WTC11 (cell line): Measurements from ENCODE around the gene CDX1. TPM values are rescaled to one million over a fixed set of nuclear protein-coding genes. Genes with fewer than 3 reads are reported as not detected.

Experiments used
- ATAC-seq: fragments of 200-7000 bp; cut with Tn5 transposase; 2 replicates; pipeline ENCODE4 v1.10.0; 2021; ENCODE audit warnings: mild to moderate bottlenecking, moderate library complexity
- CTCF ChIA-PET: fragments of 300-600 bp; sonication (Branson Sonifier 250); formaldehyde crosslinking; loops from one replicate; lab custom pipeline; 2021; ENCODE audit warnings: antibody characterized with exemption; lab: Charles Lee
- POLR2A ChIA-PET: fragments of 350-600 bp; sonication (Branson Sonifier 250); formaldehyde crosslinking; loops from one replicate; lab custom pipeline; 2021; ENCODE audit warnings: antibody characterized with exemption; lab: Charles Lee
- DNase-seq: peaks from one replicate; pipeline ENCODE4 v3.0.0; 2021; ENCODE audit warnings: low spot score
- H3K27ac Mint-ChIP-seq: 2 replicates; pipeline ENCODE4 v1.8.0; 2021; ENCODE audit warnings: mixed read lengths
- H3K27me3 Mint-ChIP-seq: 2 replicates; pipeline ENCODE4 v1.8.0; 2021; ENCODE audit warnings: low read depth, mild to moderate bottlenecking, moderate library complexity, mixed read lengths
- H3K36me3 Mint-ChIP-seq: 2 replicates; pipeline ENCODE4 v1.8.0; 2021; ENCODE audit warnings: mixed read lengths
- H3K4me1 Mint-ChIP-seq: 2 replicates; pipeline ENCODE4 v1.8.0; 2022; ENCODE audit warnings: mixed read lengths
- H3K4me3 Mint-ChIP-seq: 2 replicates; pipeline ENCODE4 v1.8.0; 2021; ENCODE audit warnings: mild to moderate bottlenecking, moderate library complexity, mixed read lengths
- H3K9me3 Mint-ChIP-seq: 2 replicates; pipeline ENCODE4 v1.8.0; 2021; ENCODE audit warnings: mixed read lengths
- ATF1 ChIP-seq: sonication (generic); formaldehyde crosslinking; IDR thresholded peaks from 2 replicates; pipeline ENCODE4 v1.8.1; 2023; ENCODE audit warnings: mild to moderate bottlenecking, moderate library complexity, missing genetic modification reagents
- ESRRA ChIP-seq: sonication (generic); formaldehyde crosslinking; IDR thresholded peaks from 2 replicates; pipeline ENCODE4 v1.8.1; 2022; ENCODE audit warnings: mild to moderate bottlenecking, missing genetic modification reagents, borderline replicate concordance
- FOXJ3 ChIP-seq: sonication (generic); formaldehyde crosslinking; IDR thresholded peaks from 2 replicates; pipeline ENCODE4 v1.9.0; 2021; ENCODE audit warnings: missing genetic modification reagents, mild to moderate bottlenecking, borderline replicate concordance
- FOXP1 ChIP-seq: sonication (generic); formaldehyde crosslinking; IDR thresholded peaks from 2 replicates; pipeline ENCODE4 v1.8.0; 2022; ENCODE audit warnings: missing genetic modification reagents, mild to moderate bottlenecking, moderate library complexity, borderline replicate concordance
- GABPB1 ChIP-seq: sonication (generic); formaldehyde crosslinking; IDR thresholded peaks from 2 replicates; pipeline ENCODE4 v1.8.1; 2023; ENCODE audit warnings: mild to moderate bottlenecking, missing genetic modification reagents
- NFYB ChIP-seq: sonication (generic); formaldehyde crosslinking; conservative IDR thresholded peaks from 2 replicates; pipeline ENCODE4 v1.8.0; 2022; ENCODE audit warnings: low read depth, missing genetic modification reagents
- NR3C1 ChIP-seq: sonication (generic); formaldehyde crosslinking; conservative IDR thresholded peaks from 2 replicates; pipeline ENCODE4 v1.8.1; 2023; ENCODE audit warnings: low read depth, mild to moderate bottlenecking, missing genetic modification reagents
- RORB ChIP-seq: fragments of 250-450 bp; sonication (Bioruptor Pico); IDR thresholded peaks from 2 replicates; pipeline ENCODE4 v1.9.0; 2021; ENCODE audit warnings: mild to moderate bottlenecking
- TCF7 ChIP-seq: sonication (generic); formaldehyde crosslinking; IDR thresholded peaks from 2 replicates; pipeline ENCODE4 v1.8.0; 2022; ENCODE audit warnings: mild to moderate bottlenecking, low read depth, missing genetic modification reagents, moderate library complexity
- ZNF232 ChIP-seq: sonication (generic); formaldehyde crosslinking; IDR thresholded peaks from 2 replicates; pipeline ENCODE4 v1.8.0; 2022; ENCODE audit warnings: mild to moderate bottlenecking, missing genetic modification reagents
- ZNF317 ChIP-seq: sonication (generic); formaldehyde crosslinking; IDR thresholded peaks from 2 replicates; pipeline ENCODE4 v1.8.1; 2023; ENCODE audit warnings: low read depth, mild to moderate bottlenecking, moderate library complexity, missing genetic modification reagents, borderline replicate concordance
- total RNA-seq: library from RNA; stranded (reverse); gene quantifications from 3 replicates; pipeline ENCODE4 v1.2.3, GENCODE V29; 2021
- TF ChIP-seq, protein P1 (sequence below): sonication (generic); formaldehyde crosslinking; conservative IDR thresholded peaks from 2 replicates; pipeline ENCODE4 v1.8.1; 2023; ENCODE audit warnings: mild to moderate bottlenecking, low read depth, missing genetic modification reagents, moderate library complexity
- TF ChIP-seq, protein P2 (sequence below): fragments of 250-450 bp; sonication (Bioruptor Pico); IDR thresholded peaks from 2 replicates; pipeline ENCODE4 v1.8.0; 2021; ENCODE audit warnings: mild to moderate bottlenecking
- TF ChIP-seq, protein P3 (sequence below): sonication (generic); formaldehyde crosslinking; IDR thresholded peaks from 2 replicates; pipeline ENCODE4 v1.8.0; 2022; ENCODE audit warnings: mild to moderate bottlenecking, missing genetic modification reagents
- TF ChIP-seq, protein P4 (sequence below): sonication (generic); formaldehyde crosslinking; IDR thresholded peaks from 2 replicates; pipeline ENCODE4 v1.8.1; 2023; ENCODE audit warnings: mild to moderate bottlenecking, missing genetic modification reagents, moderate library complexity
- TF ChIP-seq, protein P5 (sequence below): sonication (generic); formaldehyde crosslinking; IDR thresholded peaks from 2 replicates; pipeline ENCODE4 v1.8.1; 2023; ENCODE audit warnings: mild to moderate bottlenecking, missing genetic modification reagents, moderate library complexity
- TF ChIP-seq, protein P6 (sequence below): sonication (generic); formaldehyde crosslinking; IDR thresholded peaks from 2 replicates; pipeline ENCODE4 v1.8.1; 2023; ENCODE audit warnings: mild to moderate bottlenecking, moderate library complexity, missing genetic modification reagents
- TF ChIP-seq, protein P7 (sequence below): fragments of 250-450 bp; sonication (Bioruptor Pico); IDR thresholded peaks from 2 replicates; pipeline ENCODE4 v1.9.0; 2021; ENCODE audit warnings: moderate library complexity, mild to moderate bottlenecking, inconsistent platforms, borderline replicate concordance
- TF ChIP-seq, protein P8 (sequence below): sonication (generic); formaldehyde crosslinking; IDR thresholded peaks from 2 replicates; pipeline ENCODE4 v1.8.0; 2022; ENCODE audit warnings: missing genetic modification reagents

The CDX1 gene
- total RNA-seq, 1 experiment from 2014 or later = 0.13 TPM

DNA sequence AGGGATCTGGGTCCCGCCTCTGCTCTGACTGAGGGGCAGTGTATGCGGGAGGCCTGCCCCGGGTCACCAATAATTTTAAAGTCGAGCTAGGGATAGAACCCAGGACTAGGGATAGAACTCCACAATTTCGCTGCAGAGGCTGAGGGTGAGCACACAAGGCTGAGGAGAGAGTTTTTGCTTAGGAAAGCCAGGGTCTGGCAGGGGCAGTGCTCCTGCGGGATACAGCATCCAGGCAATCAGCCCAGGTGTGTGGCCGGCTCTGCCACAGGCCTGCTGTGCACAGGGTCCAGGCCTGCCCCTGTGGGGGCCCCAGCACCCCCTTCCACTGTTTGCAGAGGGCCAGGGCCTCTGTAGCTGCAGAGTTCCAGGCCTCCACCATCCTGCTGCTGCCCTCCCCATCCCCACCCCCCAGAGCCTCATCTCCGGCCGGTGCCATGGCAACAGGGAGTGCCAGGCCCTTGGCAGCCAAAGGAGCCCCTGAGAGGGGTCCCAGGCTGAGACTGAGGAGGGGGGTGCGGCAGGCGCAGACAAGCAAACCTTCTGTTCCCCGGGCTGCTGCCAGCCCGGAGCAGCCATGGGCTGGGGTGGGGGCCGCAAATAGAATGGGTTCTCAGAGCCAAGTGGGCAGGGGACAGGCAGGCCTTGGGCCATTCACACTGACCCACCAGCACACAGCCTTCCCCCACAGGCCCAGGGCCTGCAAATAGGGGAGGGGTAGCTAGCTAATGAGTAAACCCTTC, 19.5 kb upstream of the CDX1 start (continued):
- TF ChIP-seq, protein P1, sequence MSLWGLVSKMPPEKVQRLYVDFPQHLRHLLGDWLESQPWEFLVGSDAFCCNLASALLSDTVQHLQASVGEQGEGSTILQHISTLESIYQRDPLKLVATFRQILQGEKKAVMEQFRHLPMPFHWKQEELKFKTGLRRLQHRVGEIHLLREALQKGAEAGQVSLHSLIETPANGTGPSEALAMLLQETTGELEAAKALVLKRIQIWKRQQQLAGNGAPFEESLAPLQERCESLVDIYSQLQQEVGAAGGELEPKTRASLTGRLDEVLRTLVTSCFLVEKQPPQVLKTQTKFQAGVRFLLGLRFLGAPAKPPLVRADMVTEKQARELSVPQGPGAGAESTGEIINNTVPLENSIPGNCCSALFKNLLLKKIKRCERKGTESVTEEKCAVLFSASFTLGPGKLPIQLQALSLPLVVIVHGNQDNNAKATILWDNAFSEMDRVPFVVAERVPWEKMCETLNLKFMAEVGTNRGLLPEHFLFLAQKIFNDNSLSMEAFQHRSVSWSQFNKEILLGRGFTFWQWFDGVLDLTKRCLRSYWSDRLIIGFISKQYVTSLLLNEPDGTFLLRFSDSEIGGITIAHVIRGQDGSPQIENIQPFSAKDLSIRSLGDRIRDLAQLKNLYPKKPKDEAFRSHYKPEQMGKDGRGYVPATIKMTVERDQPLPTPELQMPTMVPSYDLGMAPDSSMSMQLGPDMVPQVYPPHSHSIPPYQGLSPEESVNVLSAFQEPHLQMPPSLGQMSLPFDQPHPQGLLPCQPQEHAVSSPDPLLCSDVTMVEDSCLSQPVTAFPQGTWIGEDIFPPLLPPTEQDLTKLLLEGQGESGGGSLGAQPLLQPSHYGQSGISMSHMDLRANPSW (CRISPR knock-in tag) = no peak
- TF ChIP-seq, protein P2, sequence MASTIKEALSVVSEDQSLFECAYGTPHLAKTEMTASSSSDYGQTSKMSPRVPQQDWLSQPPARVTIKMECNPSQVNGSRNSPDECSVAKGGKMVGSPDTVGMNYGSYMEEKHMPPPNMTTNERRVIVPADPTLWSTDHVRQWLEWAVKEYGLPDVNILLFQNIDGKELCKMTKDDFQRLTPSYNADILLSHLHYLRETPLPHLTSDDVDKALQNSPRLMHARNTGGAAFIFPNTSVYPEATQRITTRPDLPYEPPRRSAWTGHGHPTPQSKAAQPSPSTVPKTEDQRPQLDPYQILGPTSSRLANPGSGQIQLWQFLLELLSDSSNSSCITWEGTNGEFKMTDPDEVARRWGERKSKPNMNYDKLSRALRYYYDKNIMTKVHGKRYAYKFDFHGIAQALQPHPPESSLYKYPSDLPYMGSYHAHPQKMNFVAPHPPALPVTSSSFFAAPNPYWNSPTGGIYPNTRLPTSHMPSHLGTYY (CRISPR knock-in tag) = no peak
- TF ChIP-seq NFYB (no peak), RORB (CRISPR knock-in tag) (no peak), TCF7 (CRISPR knock-in tag) (no peak), FOXP1 (no peak)
- TF ChIP-seq, protein P3, sequence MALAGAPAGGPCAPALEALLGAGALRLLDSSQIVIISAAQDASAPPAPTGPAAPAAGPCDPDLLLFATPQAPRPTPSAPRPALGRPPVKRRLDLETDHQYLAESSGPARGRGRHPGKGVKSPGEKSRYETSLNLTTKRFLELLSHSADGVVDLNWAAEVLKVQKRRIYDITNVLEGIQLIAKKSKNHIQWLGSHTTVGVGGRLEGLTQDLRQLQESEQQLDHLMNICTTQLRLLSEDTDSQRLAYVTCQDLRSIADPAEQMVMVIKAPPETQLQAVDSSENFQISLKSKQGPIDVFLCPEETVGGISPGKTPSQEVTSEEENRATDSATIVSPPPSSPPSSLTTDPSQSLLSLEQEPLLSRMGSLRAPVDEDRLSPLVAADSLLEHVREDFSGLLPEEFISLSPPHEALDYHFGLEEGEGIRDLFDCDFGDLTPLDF (CRISPR knock-in tag) = no peak

DNA sequence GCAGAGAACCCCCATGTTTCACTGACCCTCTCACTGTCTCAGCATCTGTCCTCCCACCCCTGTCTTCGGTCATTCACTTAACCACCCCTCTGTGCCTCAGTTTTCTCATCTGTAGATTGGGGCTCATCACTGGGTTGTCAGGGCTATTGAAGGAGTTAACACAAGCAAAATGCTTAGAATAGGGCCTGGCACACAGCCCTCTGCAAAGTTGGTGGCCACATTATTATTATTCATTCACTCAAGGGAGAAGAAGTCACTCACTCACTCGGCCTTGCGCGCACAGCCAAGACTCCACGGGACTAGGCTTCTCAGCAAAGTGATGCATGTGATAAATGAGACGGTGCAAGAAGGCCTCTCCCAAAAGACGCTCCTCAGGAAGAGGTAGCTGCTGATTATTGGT, 18.9 kb upstream of the CDX1 start:
- CTCF ChIA-PET = no interaction called here
- no peak overlapping the region for H3K27ac Mint-ChIP-seq
- no peaks in the 10 kb centered on the region; the same call in 1 of the 2 replicates for H3K27me3 Mint-ChIP-seq
- peaks cover 25% of the 10 kb centered on the region for H3K4me1 Mint-ChIP-seq
- H3K36me3 Mint-ChIP-seq = no peaks in the 10 kb centered on the region
- DNase-seq (no peak), ATAC-seq (no peak)
- no peak overlapping the region for H3K4me3 Mint-ChIP-seq
- POLR2A ChIA-PET = no interaction called here
- no peaks in the 10 kb centered on the region for H3K9me3 Mint-ChIP-seq
- TF ChIP-seq ATF1 = no peak
- TF ChIP-seq, protein P4, sequence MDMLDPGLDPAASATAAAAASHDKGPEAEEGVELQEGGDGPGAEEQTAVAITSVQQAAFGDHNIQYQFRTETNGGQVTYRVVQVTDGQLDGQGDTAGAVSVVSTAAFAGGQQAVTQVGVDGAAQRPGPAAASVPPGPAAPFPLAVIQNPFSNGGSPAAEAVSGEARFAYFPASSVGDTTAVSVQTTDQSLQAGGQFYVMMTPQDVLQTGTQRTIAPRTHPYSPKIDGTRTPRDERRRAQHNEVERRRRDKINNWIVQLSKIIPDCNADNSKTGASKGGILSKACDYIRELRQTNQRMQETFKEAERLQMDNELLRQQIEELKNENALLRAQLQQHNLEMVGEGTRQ = no peak
- TF ChIP-seq FOXJ3 (CRISPR knock-in tag) = no peak
- TF ChIP-seq, protein P5, sequence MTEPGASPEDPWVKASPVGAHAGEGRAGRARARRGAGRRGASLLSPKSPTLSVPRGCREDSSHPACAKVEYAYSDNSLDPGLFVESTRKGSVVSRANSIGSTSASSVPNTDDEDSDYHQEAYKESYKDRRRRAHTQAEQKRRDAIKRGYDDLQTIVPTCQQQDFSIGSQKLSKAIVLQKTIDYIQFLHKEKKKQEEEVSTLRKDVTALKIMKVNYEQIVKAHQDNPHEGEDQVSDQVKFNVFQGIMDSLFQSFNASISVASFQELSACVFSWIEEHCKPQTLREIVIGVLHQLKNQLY (CRISPR knock-in tag) = no peak
- TF ChIP-seq ZNF317 (CRISPR knock-in tag) = no peak
- TF ChIP-seq, protein P1 (CRISPR knock-in tag) = no peak
- TF ChIP-seq ZNF232 (CRISPR knock-in tag) = no peak
- TF ChIP-seq NR3C1 = no peak
- TF ChIP-seq, protein P6, sequence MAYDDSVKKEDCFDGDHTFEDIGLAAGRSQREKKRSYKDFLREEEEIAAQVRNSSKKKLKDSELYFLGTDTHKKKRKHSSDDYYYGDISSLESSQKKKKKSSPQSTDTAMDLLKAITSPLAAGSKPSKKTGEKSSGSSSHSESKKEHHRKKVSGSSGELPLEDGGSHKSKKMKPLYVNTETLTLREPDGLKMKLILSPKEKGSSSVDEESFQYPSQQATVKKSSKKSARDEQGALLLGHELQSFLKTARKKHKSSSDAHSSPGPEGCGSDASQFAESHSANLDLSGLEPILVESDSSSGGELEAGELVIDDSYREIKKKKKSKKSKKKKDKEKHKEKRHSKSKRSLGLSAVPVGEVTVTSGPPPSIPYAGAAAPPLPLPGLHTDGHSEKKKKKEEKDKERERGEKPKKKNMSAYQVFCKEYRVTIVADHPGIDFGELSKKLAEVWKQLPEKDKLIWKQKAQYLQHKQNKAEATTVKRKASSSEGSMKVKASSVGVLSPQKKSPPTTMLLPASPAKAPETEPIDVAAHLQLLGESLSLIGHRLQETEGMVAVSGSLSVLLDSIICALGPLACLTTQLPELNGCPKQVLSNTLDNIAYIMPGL (CRISPR knock-in tag) = no peak
- TF ChIP-seq, protein P7, sequence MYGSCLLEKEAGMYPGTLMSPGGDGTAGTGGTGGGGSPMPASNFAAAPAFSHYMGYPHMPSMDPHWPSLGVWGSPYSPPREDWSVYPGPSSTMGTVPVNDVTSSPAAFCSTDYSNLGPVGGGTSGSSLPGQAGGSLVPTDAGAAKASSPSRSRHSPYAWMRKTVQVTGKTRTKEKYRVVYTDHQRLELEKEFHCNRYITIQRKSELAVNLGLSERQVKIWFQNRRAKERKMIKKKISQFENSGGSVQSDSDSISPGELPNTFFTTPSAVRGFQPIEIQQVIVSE (CRISPR knock-in tag) = no peak
- TF ChIP-seq ESRRA (CRISPR knock-in tag) = no peak
- no peak for TF ChIP-seq GABPB1
- TF ChIP-seq, protein P8, sequence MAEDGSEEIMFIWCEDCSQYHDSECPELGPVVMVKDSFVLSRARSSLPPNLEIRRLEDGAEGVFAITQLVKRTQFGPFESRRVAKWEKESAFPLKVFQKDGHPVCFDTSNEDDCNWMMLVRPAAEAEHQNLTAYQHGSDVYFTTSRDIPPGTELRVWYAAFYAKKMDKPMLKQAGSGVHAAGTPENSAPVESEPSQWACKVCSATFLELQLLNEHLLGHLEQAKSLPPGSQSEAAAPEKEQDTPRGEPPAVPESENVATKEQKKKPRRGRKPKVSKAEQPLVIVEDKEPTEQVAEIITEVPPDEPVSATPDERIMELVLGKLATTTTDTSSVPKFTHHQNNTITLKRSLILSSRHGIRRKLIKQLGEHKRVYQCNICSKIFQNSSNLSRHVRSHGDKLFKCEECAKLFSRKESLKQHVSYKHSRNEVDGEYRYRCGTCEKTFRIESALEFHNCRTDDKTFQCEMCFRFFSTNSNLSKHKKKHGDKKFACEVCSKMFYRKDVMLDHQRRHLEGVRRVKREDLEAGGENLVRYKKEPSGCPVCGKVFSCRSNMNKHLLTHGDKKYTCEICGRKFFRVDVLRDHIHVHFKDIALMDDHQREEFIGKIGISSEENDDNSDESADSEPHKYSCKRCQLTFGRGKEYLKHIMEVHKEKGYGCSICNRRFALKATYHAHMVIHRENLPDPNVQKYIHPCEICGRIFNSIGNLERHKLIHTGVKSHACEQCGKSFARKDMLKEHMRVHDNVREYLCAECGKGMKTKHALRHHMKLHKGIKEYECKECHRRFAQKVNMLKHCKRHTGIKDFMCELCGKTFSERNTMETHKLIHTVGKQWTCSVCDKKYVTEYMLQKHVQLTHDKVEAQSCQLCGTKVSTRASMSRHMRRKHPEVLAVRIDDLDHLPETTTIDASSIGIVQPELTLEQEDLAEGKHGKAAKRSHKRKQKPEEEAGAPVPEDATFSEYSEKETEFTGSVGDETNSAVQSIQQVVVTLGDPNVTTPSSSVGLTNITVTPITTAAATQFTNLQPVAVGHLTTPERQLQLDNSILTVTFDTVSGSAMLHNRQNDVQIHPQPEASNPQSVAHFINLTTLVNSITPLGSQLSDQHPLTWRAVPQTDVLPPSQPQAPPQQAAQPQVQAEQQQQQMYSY (CRISPR knock-in tag) = no peak
